Fibroblast of villous mesenchyme (primary cell): Measurements from ENCODE around the gene CYP2F1. TPM values are rescaled to one million over a fixed set of nuclear protein-coding genes. Genes with fewer than 3 reads are reported as not detected.
"Not testable (repeated sequence)": the region's sequence is repeated elsewhere in the genome, so short reads cannot be mapped to it uniquely, and the experiment has no call there.

ENCODE experiments used
- DNase-seq: peaks from one replicate; pipeline ENCODE4 v3.0.0-alpha.2; 2010; ENCODE audit warnings: low read depth
- H3K4me3 ChIP-seq: 2 replicates; pipeline ENCODE4 v1.5.1; 2011; ENCODE audit warnings: low read depth, mild to moderate bottlenecking, low read length
- CTCF ChIP-seq: IDR thresholded peaks from 2 replicates; pipeline ENCODE4 v1.5.1; 2012; ENCODE audit warnings: low read depth, mild to moderate bottlenecking, low read length; ENCODE audit not compliant: insufficient read depth
- total RNA-seq: library from RNA; depleted of rRNA; stranded (reverse); fragments of >200 nt; gene quantifications from 2 replicates; pipeline ENCODE4 v1.2.3, GENCODE V29; 2012

Gene CYP2F1
- total RNA-seq, 1 donor, result not detected

- peak; percentile 41 for DNase-seq
These were observed 12.6 kb downstream of the CYP2F1 start for GRCh38 chr19:41126765-41127203.

GRCh38 chr19:41127362-41127761, 13.1 kb downstream of the CYP2F1 start:
- not testable (repeated sequence) for DNase-seq, H3K4me3 ChIP-seq

More at GRCh38 chr19:41126765-41127203, 12.6 kb downstream of the CYP2F1 start:
- not testable (repeated sequence) for H3K4me3 ChIP-seq
- TF ChIP-seq CTCF, result peak; percentile 62

GRCh38 chr19:41127801-41128300, 13.6 kb downstream of the CYP2F1 start:
- DNase-seq, result peak; percentile 87
- H3K4me3 ChIP-seq, result not testable (repeated sequence)
- TF ChIP-seq CTCF, result peak; percentile 37

GRCh38 chr19:41128692-41129091, 14.5 kb downstream of the CYP2F1 start:
- no peak for TF ChIP-seq CTCF
- DNase-seq, result no peak

GRCh38 chr19:41131186-41131585, 17.0 kb downstream of the CYP2F1 start:
- no peak overlapping the region for H3K4me3 ChIP-seq
- TF ChIP-seq CTCF, result no peak
- DNase-seq, result no peak

More at GRCh38 chr19:41128692-41129091, 14.5 kb downstream of the CYP2F1 start:
- no peak overlapping the region for H3K4me3 ChIP-seq

GRCh38 chr19:41133260-41133659, 19.0 kb downstream of the CYP2F1 start:
- TF ChIP-seq CTCF, result no peak
- no peak for DNase-seq
- no peak overlapping the region for H3K4me3 ChIP-seq

- H3K4me3 ChIP-seq, result no peak overlapping the region
- no peak for TF ChIP-seq CTCF
- DNase-seq, result no peak
These were observed 20.4 kb downstream of the CYP2F1 start for GRCh38 chr19:41134616-41135015.

GRCh38 chr19:41135390-41136384, 21.5 kb downstream of the CYP2F1 start:
- peak overlapping the region; percentile 37 for H3K4me3 ChIP-seq
- DNase-seq, result peak; percentile 79
